H1 (cell line): ENCODE measurements around the gene TRAF3. TPM values are rescaled to one million over a fixed set of nuclear protein-coding genes. Genes with fewer than 3 reads are reported as not detected.

Experiments
- CTCF ChIA-PET: fragments of 300-600 bp; sonication (Branson Sonifier 250); formaldehyde crosslinking; loops from one replicate; lab custom pipeline; 2021; ENCODE audit not compliant: partially characterized antibody; lab: Charles Lee
- POLR2A ChIA-PET: fragments of 300-600 bp; sonication (Branson Sonifier 250); formaldehyde crosslinking; loops from one replicate; lab custom pipeline; 2021; ENCODE audit warnings: inconsistent platforms; ENCODE audit not compliant: partially characterized antibody; lab: Charles Lee
- DNase-seq, 2 experiments: peaks; one replicate each; pipeline versions ENCODE4 v3.0.0 to v3.0.0-alpha.2; 2010 to 2022; ENCODE audit warnings: low spot score in 2 of 2, low read depth in 1 of 2, mixed read lengths in 1 of 2
- FAIRE-seq: peaks from 2 replicates; lab custom pipeline; 2011; peaks lifted over from hg19 to GRCh38; lab: Jason Lieb, UNC
- H2AFZ ChIP-seq: 2 replicates; pipeline ENCODE4 v1.8.1; 2012; ENCODE audit warnings: low read length, inconsistent platforms
- H2AK5ac ChIP-seq: 2 replicates; pipeline ENCODE4 v1.6.1; 2013; ENCODE audit warnings: low read depth, low read length
- H2BK120ac ChIP-seq: replicated peaks from 2 replicates; pipeline ENCODE3; 2013; ENCODE audit warnings: low read depth, low read length, inconsistent platforms
- H2BK12ac ChIP-seq: 2 replicates; pipeline ENCODE4 v1.6.1; 2013; ENCODE audit warnings: low read depth, low read length
- H2BK15ac ChIP-seq: 2 replicates; pipeline ENCODE4 v1.6.1; 2013; ENCODE audit warnings: low read length
- H2BK20ac ChIP-seq: 2 replicates; pipeline ENCODE4 v1.6.1; 2013; ENCODE audit warnings: low read length
- H2BK5ac ChIP-seq: 2 replicates; pipeline ENCODE4 v1.6.1; 2013; ENCODE audit warnings: low read depth, low read length
- H3K14ac ChIP-seq: 2 replicates; pipeline ENCODE4 v1.6.1; 2013; ENCODE audit warnings: inconsistent platforms; ENCODE audit not compliant: insufficient read length
- H3K18ac ChIP-seq: 2 replicates; pipeline ENCODE4 v1.6.1; 2013; ENCODE audit warnings: low read length; ENCODE audit errors: extremely low read depth
- H3K23ac ChIP-seq: 2 replicates; pipeline ENCODE4 v1.6.1; 2013; ENCODE audit warnings: inconsistent platforms; ENCODE audit not compliant: insufficient read length
- H3K23me2 ChIP-seq: 2 replicates; pipeline ENCODE4 v1.6.1; 2013; ENCODE audit warnings: low read depth, low read length
- H3K27ac ChIP-seq: 2 replicates; pipeline ENCODE4 v1.6.1; 2011; ENCODE audit warnings: low read depth, low read length, inconsistent platforms
- H3K27me3 ChIP-seq, 4 experiments: replicated peaks in 1 of 4; 1 replicate in 1 of 4; 2 replicates in 3 of 4; pipeline versions ENCODE4 v1.6.1 to v1.8.1; 2011 to 2013; ENCODE audit warnings: low read length in 3 of 4, mild to moderate bottlenecking in 3 of 4, inconsistent platforms in 2 of 4, mixed read lengths in 2 of 4, moderate library complexity in 1 of 4; ENCODE audit not compliant: control insufficient read depth in 3 of 4, insufficient read depth in 3 of 4; ENCODE audit errors: extremely low read depth in 1 of 4
- H3K36me3 ChIP-seq, 4 experiments: 2 replicates each; pipeline versions ENCODE4 v1.6.1 to v1.8.1; 2011 to 2013; ENCODE audit warnings: mild to moderate bottlenecking in 4 of 4, low read length in 3 of 4, moderate library complexity in 2 of 4, control low read depth in 1 of 4, inconsistent platforms in 1 of 4; ENCODE audit not compliant: insufficient read depth in 4 of 4, control insufficient read depth in 2 of 4
- H3K4ac ChIP-seq: replicated peaks from 2 replicates; pipeline ENCODE3; 2013; ENCODE audit warnings: low read length, low read depth, mixed read lengths, inconsistent platforms; ENCODE audit not compliant: insufficient read length
- H3K4me1 ChIP-seq, 4 experiments: replicated peaks in 1 of 4; 1 replicate in 1 of 4; 2 replicates in 3 of 4; pipeline versions ENCODE4 v1.6.1 to v1.8.1; 2011 to 2013; ENCODE audit warnings: low read length in 3 of 4, inconsistent platforms in 2 of 4, mixed read lengths in 1 of 4; ENCODE audit not compliant: insufficient read depth in 4 of 4, control insufficient read depth in 3 of 4
- H3K4me2 ChIP-seq, 2 experiments: 2 replicates each; pipeline versions ENCODE4 v1.6.1 to v1.8.1; 2011 to 2013; ENCODE audit warnings: low read depth in 2 of 2, low read length in 2 of 2, control low read depth in 1 of 2, inconsistent platforms in 1 of 2, mild to moderate bottlenecking in 1 of 2; ENCODE audit not compliant: insufficient read depth in 1 of 2
- H3K4me3 ChIP-seq, 4 experiments: fragments of 200-600, 300-600 bp in 1 of 4; sonication (generic), shearing (Covaris generic), sonication (Bioruptor Twin) in 1 of 4; 2 replicates each; pipeline versions ENCODE4 v1.5.1 to v1.8.1; 2011 to 2016; ENCODE audit warnings: low read length in 4 of 4, low read depth in 3 of 4, control low read depth in 2 of 4, inconsistent platforms in 2 of 4, mild to moderate bottlenecking in 2 of 4, mixed read lengths in 1 of 4, moderate library complexity in 1 of 4; ENCODE audit not compliant: insufficient read depth in 2 of 4; ENCODE audit errors: extremely low read depth in 1 of 4
- H3K56ac ChIP-seq: replicated peaks from 2 replicates; pipeline ENCODE3; 2013; ENCODE audit warnings: low read depth, mild to moderate bottlenecking, mixed read lengths, low read length, inconsistent platforms; ENCODE audit not compliant: insufficient read length
- H3K79me1 ChIP-seq: 2 replicates; pipeline ENCODE4 v1.6.1; 2013; ENCODE audit warnings: low read depth, low read length, control low read depth
- H3K79me2 ChIP-seq, 2 experiments: 2 replicates each; pipeline versions ENCODE4 v1.6.1 to v1.8.1; 2012 to 2013; ENCODE audit warnings: low read length in 2 of 2, mild to moderate bottlenecking in 2 of 2, inconsistent platforms in 1 of 2; ENCODE audit not compliant: insufficient read depth in 2 of 2, control insufficient read depth in 1 of 2
- H3K9ac ChIP-seq, 4 experiments: replicated peaks in 1 of 4; 1 replicate in 1 of 4; 2 replicates in 3 of 4; pipeline versions ENCODE4 v1.6.1 to v1.8.1; 2011 to 2013; ENCODE audit warnings: low read depth in 3 of 4, low read length in 3 of 4, control low read depth in 2 of 4, mild to moderate bottlenecking in 2 of 4, moderate library complexity in 2 of 4, inconsistent platforms in 1 of 4; ENCODE audit errors: extremely low read depth in 1 of 4
- H3K9me3 ChIP-seq, 2 experiments: 2 replicates each; pipeline versions ENCODE4 v1.6.1 to v1.8.1; 2012 to 2013; ENCODE audit warnings: mild to moderate bottlenecking in 2 of 2, moderate library complexity in 2 of 2, control low read depth in 1 of 2, inconsistent platforms in 1 of 2, low read depth in 1 of 2, low read length in 1 of 2, mixed read lengths in 1 of 2; ENCODE audit not compliant: insufficient read depth in 2 of 2
- H4K20me1 ChIP-seq, 2 experiments: replicated peaks in 1 of 2; 2 replicates each; pipeline versions ENCODE3 to v1.8.1; 2011 to 2013; ENCODE audit warnings: inconsistent platforms in 2 of 2, low read length in 2 of 2, mild to moderate bottlenecking in 1 of 2; ENCODE audit not compliant: insufficient read depth in 2 of 2, control insufficient read depth in 1 of 2
- H4K5ac ChIP-seq: 2 replicates; pipeline ENCODE4 v1.6.1; 2013; ENCODE audit warnings: low read length, low read depth, mixed read lengths, inconsistent platforms; ENCODE audit not compliant: insufficient read length
- H4K8ac ChIP-seq: 2 replicates; pipeline ENCODE4 v1.8.0; 2013; ENCODE audit warnings: mild to moderate bottlenecking, moderate library complexity, low read length, inconsistent platforms; ENCODE audit not compliant: insufficient read depth; ENCODE audit errors: extremely low read depth
- H4K91ac ChIP-seq: replicated peaks from 2 replicates; pipeline ENCODE3; 2013; ENCODE audit warnings: low read length, mixed read lengths, inconsistent platforms; ENCODE audit not compliant: insufficient read length
- CTCF ChIP-seq, 3 experiments: IDR thresholded peaks; 1 replicate in 2 of 3; 2 replicates in 1 of 3; pipeline versions ENCODE4 v1.5.1 to v1.6.1; 2011; ENCODE audit warnings: low read length in 3 of 3, mild to moderate bottlenecking in 3 of 3, inconsistent platforms in 2 of 3, low read depth in 1 of 3, moderate library complexity in 1 of 3; ENCODE audit not compliant: insufficient read depth in 1 of 3; ENCODE audit errors: control extremely low read depth in 1 of 3
- GTF2F1 ChIP-seq: IDR thresholded peaks from 2 replicates; pipeline ENCODE4 v1.6.1; 2012; ENCODE audit warnings: low read depth, low read length, improper control_type of control experiment, borderline replicate concordance
- KDM1A ChIP-seq: fragments of 200-600, 300-600 bp; sonication (generic); IDR thresholded peaks from 2 replicates; pipeline ENCODE4 v1.7.1; 2016; ENCODE audit warnings: mild to moderate bottlenecking, low read length, borderline replicate concordance
- RBBP5 ChIP-seq: IDR thresholded peaks from 2 replicates; pipeline ENCODE4 v1.7.1; 2012; ENCODE audit warnings: low read depth, mild to moderate bottlenecking, inconsistent platforms, low read length, moderate library complexity, borderline replicate concordance
- TBP ChIP-seq: IDR thresholded peaks from 2 replicates; pipeline ENCODE4 v1.6.1; 2011; ENCODE audit warnings: low read depth, low read length, improper control_type of control experiment
- WGBS, 2 experiments: shearing (Covaris generic) in 1 of 2; methylation state at CpG; one replicate each; pipeline versions ENCODE4 v1.1.6 to v1.1.7; 2013 to 2015; ENCODE audit warnings: low lambda C conversion rate in 2 of 2, mixed read lengths in 2 of 2, inconsistent platforms in 1 of 2, low coverage in 1 of 2, missing lambda C conversion rate in 1 of 2; ENCODE audit not compliant: insufficient replicate concordance in 2 of 2, insufficient coverage in 1 of 2, insufficient read length in 1 of 2; ENCODE audit errors: extremely low coverage in 1 of 2, missing lambda C conversion rate in 1 of 2; 5-methylcytosine and 5-hydroxymethylcytosine counted together
- polyA plus RNA-seq, 7 experiments: library from polyadenylated mRNA; depleted of rRNA in 3 of 7; stranded (reverse) in 5 of 7; unstranded in 2 of 7; fragments of >200 nt in 5 of 7; fragments of 200-250 nt in 2 of 7; gene quantifications; 1 replicate in 5 of 7; 2 replicates in 1 of 7; 4 replicates in 1 of 7; pipeline versions ENCODE4 v1.2.1 to v1.2.3, GENCODE V29; 2011 to 2013; ENCODE audit warnings: missing spikeins in 2 of 7, mixed read lengths in 2 of 7
- total RNA-seq: library from RNA; stranded (reverse); fragmentation: NEBNext Ultra II Directional; extraction: Animal tissue kit (Norgen Biotek cat#: 25700); gene quantifications from 2 replicates; pipeline ENCODE4 v1.2.1, GENCODE V29; 2021

Gene TRAF3
- total and polyA plus RNA-seq, 2 of the 8 experiments (the other 6 are each of a cell fraction or from before 2014, with no cell fraction given), result 5.8 to 12.1 TPM

- Histone ChIP-seq H4K20me1 (peaks cover 2 to 3% of the 10 kb centered on the region in 2 experiments), H3K27me3 (no peaks in the 10 kb centered on the region), H3K23ac (no peak overlapping the region), H2BK120ac (no peak overlapping the region), H3K4me1 (no peaks in the 10 kb centered on the region), H4K91ac (no peak overlapping the region), H4K8ac (no peak overlapping the region), H3K4ac (no peak overlapping the region), H2AFZ (no peak overlapping the region), H2BK20ac (no peak overlapping the region), H3K18ac (no peak overlapping the region), H3K79me2 (no peaks in the 10 kb centered on the region), H3K27ac (no peak overlapping the region), H2AK5ac (no peak overlapping the region), H4K5ac (no peak overlapping the region), H3K23me2 (no peaks in the 10 kb centered on the region)
- CTCF ChIA-PET, result interaction anchor here (0.6 to 1.5 kb wide), 7 partner anchors 12 to 208 kb away, joined by 3 to 6 read pairs (median 4); no protein-coding TSS in a partner anchor
- WGBS, 2 experiments, result 89% methylated on average over 11 of the region's 12 CpGs; no CpG with 5 or more reads in 1 of the 2 experiments
- FAIRE-seq, result no peak
- TF ChIP-seq TBP (no peak), CTCF (IDR thresholded peaks at IDR 0.05; ENCODE audit: control extremely low read depth in 1 of 3, insufficient read depth in 1 of 3, low read depth in 1 of 3, low read length in 3 of 3) (no peak), RBBP5 (no peak), KDM1A (no peak), GTF2F1 (no peak)
- TF ChIP-seq, all 59 proteins: peak for 0
- no peak overlapping the region for H3K9ac ChIP-seq
- no peak for DNase-seq
- no peak overlapping the region for H2BK5ac ChIP-seq
- no peak overlapping the region for H3K4me3 ChIP-seq
- peaks cover 0 to 21% (median 9%) of the 10 kb centered on the region in 4 experiments; a peak in 4 of 8 replicates for H3K36me3 ChIP-seq
- no peaks in the 10 kb centered on the region for H3K79me1 ChIP-seq
- no peak overlapping the region for H2BK12ac ChIP-seq
- no peak overlapping the region for H3K14ac ChIP-seq
- peaks cover 3 to 15% of the 10 kb centered on the region in 2 experiments; a peak in 2 of 4 replicates for H3K9me3 ChIP-seq
- H2BK15ac ChIP-seq, result no peak overlapping the region
- H3K56ac ChIP-seq, result no peak overlapping the region
- no peak overlapping the region for H3K4me2 ChIP-seq
- POLR2A ChIA-PET, result interaction anchor here (0.9 to 1.2 kb wide), 3 partner anchors 8 to 150 kb away, joined by 3 to 4 read pairs (median 4); no protein-coding TSS in a partner anchor
These were observed 125.4 kb downstream of the TRAF3 start for GRCh38 chr14:102902523-102903247.
